NCI-H748 (cell line): ENCODE measurements around the gene DVL3.

ENCODE experiments used
- DNase-seq: peaks from one replicate; lab custom pipeline; 2025; ENCODE audit not compliant: unreplicated experiment; lab: John Stamatoyannopoulos, UW

DVL3 gene

DNA sequence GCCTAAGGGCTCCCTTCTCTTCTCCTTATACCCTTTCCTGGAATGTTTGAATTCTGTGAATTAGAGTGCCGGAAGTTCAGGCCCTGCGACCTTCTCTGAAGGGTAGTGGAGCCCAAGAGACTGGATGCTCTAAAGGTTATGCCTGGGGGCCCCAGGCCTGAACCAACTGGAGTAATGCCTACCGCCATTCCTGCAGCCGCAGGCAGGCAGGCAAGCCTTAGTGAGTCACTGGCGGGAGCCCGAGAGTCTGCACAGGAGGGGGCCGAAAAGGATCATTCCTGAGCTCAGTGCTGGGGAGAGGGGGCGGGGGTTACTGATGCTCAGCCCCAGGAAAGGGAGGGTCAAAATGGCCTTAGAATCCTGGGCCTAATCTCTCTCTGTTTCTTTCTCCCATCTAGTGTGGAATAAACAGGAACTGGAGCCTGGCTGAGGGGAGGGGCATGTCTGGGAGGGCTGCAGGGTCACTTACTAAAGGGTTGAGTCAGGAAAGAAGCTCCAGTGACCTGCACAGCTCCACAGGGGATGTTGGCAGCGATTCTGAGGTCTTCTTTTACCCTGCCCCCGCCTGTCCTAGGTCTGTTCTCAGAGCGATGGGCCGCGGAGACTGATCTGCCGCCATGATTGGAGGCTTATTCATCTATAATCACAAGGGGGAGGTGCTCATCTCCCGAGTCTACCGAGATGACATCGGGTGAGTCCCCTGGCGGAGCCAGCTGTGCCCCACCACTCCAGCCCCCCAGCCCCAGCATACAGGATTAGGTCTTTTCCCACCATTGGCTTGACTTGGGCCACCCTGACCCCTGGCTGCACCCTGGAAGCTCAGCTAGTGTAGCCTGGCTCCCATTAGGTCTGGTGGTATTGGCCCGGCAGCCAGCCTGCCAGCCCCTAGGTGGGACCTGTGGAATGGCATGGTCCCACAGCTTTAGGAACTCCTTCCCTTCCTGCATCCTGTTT, 21.5 kb downstream of the DVL3 start:
- no peak for DNase-seq

DNA sequence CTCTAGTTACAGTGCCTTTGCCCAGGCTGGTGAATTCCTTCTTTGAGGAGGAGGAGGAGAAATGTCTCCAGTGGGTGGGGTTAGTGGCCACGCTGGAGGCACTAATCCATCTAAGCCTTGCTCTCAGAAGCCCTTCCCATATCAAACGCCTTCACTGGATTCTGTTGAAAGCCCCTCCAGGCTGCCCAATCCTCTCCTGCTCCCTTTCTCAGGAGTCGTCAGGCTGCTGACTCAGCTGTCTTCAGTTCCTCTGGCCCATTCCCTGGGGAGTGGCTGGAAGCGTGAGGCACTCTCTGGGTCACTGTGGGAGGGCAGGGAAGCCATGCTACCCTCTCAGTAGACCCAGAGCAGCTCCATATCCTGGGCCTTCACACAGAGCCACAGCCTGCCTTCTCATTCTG, 22.2 kb downstream of the DVL3 start:
- no peak for DNase-seq

DNA sequence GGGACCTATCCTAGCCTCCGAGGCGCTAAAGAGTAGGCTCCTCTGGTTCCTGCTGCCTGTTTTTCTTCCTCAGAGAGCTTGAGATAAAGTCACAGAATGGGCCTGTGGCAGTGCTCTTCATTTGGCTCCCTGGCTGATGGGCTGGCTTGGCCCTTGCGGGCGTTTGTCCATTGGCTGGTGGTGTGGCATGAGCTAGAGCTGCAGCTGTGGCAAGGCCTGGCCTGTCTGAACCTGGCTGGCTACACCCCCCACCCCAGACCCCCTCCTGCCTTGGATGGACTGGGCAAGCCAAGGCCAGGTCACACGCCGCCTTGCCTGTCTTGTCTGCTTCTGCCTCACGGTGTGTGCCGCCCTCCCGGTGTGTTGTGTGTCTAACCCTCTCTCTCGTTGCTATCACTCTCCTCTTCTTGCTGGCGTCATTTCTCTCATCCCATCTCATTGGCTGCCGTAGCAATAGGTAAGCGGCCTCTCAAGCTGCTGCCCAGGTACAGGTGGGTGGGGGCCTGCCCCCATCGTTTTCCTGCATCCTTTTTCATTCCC, 22.7 kb downstream of the DVL3 start:
- DNase-seq = no peak

DNA sequence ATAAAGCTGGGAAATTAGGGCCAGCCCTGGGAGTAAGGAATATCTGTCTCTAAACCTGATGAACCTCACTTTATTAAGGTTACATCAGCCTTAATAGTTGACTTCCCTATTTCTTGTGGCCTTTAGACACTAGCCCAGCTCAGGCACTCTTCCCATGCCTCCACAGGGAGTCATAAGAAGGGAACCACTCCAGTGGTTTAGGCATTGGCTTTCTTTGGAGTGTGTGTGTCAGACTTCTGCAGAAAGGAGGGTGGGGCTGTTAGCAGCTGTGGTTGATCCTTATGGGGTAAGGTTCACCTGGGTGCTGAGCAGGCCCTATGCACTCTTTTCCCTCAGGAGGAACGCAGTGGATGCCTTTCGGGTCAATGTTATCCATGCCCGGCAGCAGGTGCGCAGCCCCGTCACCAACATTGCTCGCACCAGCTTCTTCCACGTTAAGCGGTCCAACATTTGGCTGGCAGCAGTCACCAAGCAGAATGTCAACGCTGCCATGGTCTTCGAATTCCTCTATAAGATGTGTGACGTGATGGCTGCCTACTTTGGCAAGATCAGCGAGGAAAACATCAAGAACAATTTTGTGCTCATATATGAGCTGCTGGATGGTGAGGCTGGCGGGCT, 23.5 kb downstream of the DVL3 start:
- no peak for DNase-seq

DNA sequence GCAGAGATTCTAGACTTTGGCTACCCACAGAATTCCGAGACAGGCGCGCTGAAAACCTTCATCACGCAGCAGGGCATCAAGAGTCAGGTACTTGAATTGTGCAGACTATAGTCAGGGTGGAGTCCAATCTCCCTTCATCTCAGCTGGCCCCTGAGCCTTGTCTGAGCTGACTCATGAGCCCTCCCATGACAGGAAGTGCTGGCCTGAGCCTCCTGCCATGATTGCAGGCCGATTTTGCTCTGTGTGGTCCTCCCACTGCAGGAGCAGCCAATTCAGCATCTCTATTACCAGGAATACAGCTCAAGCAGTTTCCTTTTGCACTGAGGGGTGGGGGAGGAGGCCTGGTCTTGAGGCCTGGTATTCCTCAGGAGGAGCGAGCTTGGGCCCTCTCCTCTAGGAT, 25.0 kb downstream of the DVL3 start:
- DNase-seq = no peak

DNA sequence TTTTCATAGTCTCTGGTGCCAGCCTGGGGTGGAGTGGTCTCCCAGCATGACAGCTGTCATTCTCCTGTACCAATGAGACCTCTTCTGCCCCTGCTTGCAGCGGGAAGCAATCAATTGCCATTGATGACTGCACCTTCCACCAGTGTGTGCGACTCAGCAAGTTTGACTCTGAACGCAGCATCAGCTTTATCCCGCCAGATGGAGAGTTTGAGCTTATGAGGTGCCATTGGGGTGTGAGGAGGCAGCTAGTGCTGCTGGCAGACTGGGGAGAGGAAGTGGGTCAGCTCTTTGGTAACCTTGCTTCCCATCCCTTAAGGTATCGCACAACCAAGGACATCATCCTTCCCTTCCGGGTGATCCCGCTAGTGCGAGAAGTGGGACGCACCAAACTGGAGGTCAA, 26.4 kb downstream of the DVL3 start:
- no peak for DNase-seq

DNA sequence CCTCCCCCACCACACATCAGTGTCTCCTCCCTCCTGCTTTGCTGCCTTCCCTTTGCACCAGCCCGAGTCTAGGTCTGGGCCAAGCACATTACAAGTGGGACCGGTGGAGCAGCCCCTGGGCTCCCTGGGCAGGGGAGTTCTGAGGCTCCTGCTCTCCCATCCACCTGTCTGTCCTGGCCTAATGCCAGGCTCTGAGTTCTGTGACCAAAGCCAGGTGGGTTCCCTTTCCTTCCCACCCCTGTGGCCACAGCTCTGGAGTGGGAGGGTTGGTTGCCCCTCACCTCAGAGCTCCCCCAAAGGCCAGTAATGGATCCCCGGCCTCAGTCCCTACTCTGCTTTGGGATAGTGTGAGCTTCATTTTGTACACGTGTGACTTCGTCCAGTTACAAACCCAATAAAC, 28.5 kb downstream of the DVL3 start:
- no peak for DNase-seq

DNA sequence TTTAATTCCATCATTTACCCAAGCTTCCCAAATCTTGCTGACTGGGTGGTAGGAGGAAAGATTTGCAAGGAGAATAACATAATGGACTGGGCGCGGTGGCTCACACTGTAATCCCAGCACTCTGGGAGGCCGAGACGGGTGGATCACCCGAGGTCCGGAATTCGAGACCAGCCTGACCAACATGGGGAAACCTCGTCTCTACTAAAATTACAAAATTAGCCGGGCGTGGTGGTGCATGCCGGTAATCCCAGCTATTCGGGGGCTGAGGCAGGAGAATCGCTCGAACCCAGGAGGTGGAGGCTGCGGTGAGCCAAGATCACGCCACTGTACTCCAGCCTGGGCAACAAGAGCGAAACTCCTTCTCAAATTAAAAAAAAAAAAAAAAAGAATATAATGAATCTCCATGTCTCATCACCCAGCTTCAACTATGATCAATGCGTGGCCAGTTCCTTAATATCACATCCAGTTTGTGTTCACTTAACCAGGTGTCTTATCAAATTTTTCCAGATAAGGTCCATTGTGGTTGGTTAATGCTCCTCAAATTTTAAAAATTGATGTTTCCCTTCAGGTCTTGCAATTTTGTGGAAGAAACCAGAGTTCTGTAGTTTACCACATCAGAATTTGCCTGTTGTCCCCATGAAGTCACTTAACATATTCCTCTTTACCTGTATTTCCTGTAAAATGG, 29.5 kb downstream of the DVL3 start:
- no peak for DNase-seq

DNA sequence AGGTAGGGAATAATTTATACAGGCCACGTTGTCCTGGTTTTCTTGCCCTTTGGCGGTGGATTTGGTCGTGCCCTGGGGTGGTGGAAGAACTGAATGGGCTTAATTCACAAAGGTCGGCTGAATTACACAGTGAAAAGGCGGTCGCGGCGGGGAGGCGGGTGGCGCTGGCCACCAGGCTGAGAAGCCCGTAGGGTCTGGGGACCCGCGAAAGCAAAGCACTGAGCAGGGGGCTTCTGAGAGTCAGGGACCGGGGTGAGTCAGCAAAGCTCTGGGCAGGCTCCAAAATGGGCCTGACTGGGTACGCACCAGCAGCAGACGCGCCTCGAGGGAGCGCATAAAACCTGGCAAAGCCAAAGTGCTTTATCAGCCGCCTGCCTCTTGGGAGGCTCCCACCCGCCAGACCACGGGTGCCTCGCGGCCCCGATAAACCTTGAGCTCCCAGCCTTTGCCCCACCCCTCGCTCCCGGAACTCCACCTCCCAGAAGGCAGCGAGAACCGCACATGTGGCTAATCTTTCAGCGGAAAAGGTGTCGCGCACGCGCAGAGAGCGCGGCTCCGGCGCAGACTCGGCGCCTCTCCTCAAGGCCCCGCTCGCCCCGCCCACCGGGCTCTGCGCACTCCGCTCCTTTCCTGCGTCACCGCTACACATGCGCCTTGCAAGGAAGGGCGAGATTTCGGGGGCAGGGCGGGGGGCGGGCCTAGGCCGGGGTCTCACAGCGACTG, 30.4 kb downstream of the DVL3 start:
- peak; percentile 98 for DNase-seq

DNA sequence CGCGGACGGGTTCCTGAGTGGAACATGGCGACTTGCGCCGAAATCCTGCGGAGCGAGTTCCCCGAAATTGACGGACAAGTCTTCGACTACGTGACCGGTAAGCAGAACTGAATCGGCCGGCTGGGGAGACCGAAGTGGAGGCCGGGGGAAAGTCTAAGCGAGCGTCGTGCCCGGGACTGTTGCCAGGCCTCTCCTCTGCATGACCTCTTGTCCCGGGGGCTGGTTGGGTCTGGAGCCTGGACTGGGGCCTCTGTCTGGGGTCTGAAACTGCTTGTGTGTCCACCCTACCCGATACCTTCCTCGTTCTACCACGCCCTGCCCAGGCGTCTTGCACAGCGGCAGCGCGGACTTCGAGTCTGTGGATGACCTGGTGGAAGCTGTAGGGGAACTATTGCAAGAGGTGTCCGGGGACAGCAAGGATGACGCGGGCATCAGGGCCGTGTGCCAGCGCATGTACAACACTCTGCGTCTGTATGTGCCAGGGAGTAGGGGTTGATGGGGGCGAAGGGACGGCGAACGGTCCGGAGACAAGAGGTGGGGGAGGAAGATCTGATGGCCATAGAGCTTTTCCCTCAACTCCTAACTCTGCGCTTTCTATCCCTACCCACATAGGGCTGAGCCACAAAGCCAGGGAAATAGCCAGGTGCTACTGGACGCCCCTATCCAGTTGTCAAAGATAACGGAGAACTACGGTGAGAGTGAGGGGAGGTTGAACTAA, 31.2 kb downstream of the DVL3 start, which contains the start of gene ABCF3:
Gene ABCF3, plus strand, starts transcription at position 16 of the 718 bp plus-strand sequence. Its CDS starts 9 bp downstream, at position 25.
- peak; percentile 25 for DNase-seq

DNA sequence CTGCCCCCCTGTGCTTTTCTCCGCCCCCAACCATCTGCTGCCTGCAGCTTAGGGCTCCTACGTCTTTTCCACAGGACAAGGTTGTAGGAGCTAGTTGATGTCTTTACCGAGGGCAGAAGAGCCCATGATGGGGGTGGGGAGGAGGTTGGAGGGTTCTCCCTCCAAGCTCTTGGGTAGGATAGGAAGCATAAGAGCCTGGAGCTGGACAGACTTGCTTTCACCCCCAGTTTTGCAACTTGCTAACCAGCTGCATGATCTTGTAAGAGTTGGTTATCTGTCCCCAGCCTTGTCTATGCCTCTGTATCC, 31.7 kb downstream of the DVL3 start:
- no peak for DNase-seq

DNA sequence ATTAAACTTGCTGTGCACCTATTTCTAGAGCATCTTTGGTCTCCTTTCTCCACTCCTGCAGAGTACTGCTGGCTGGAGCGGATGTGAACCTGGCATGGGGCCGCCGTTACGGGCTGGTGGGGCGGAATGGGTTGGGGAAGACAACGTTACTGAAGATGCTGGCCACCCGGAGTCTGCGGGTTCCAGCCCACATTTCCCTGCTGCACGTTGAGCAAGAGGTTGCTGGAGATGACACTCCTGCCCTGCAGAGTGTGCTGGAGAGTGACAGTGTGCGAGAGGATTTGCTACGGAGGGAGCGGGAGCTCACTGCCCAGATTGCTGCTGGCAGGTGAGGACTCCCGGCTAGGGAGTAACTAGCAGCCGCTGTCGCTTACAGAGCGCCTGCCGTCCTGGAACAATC, 32.9 kb downstream of the DVL3 start:
- DNase-seq = no peak

DNA sequence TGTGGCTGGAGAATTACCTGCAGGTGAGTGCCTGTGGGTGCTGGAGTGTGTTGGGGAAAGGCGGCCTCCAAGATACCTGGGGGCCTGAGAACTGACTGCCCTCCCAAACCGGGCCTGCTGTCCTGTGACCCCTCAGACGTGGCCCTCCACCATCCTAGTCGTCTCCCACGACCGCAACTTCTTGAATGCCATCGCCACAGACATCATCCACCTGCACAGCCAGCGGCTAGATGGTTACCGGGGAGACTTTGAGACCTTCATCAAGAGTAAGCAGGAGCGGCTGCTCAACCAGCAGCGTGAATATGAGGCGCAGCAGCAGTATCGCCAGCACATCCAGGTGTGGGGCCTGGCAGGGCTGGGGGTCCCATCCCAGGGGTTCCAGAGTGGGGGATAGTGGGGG, 34.2 kb downstream of the DVL3 start:
- no peak for DNase-seq

DNA sequence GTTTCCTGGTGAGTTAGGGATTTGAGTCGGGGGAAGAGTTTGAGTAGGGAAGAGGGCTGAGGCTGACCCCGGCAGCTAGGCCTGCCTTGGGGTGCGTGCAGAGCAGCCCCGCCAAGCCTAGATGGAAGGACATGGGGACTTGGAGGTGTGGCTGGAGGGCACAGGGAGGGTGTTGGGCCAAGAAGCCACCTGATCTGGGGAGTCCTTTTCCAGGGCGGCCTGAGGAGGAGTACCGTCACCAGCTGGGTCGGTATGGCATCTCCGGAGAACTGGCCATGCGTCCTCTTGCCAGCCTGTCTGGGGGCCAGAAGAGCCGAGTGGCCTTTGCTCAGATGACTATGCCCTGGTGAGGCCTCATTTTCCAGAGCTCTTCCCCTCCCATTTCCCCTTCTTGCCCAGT, 37.7 kb downstream of the DVL3 start:
- DNase-seq = no peak

DNA sequence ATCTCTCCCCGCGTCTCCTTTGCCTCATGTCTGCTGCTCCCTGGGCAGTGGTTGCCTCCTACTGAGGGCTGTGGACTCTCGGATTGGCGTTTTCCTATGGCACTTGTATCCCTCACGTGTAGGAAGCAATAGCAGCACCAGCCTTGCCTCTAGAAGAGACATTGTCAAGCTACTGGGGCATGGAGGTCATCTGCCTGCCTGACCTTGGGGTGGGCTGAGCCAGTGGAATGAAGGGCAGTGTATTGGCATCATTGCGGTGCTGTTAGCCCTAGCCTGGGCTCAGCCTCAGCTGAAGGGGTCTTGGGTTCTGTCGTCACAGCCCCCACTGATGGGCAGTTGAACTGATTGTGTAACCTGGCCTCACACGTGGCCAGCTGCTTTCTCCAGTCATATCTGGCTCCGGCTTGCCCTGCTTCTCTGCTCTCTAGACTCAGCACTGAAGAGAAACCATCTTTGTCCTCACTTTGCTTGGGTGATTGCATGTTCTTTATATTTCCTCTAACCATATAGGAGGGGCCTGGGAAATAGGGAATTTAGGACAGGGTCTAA, 38.9 kb downstream of the DVL3 start:
- no peak for DNase-seq

DNA sequence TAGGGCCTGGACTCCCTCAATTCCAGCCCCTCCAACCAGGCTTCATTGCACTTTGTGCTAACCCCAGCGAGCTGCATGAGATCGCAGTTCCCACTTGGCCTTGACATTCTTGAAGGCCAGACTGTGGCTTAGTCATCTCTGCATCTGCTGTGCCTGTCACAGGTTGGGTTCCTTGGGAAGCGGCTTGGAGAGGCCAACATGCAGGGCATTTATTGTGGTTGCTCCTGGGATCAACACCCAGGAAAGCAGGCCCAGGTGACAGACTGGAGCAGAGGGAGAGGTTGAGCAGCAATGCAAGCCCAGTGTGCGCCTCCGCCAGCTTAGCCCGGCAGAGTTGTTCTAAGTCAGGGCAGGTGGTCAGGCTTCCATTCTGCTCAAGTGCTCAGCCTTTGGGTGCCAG, 41.4 kb downstream of the DVL3 start:
- DNase-seq = no peak

DNA sequence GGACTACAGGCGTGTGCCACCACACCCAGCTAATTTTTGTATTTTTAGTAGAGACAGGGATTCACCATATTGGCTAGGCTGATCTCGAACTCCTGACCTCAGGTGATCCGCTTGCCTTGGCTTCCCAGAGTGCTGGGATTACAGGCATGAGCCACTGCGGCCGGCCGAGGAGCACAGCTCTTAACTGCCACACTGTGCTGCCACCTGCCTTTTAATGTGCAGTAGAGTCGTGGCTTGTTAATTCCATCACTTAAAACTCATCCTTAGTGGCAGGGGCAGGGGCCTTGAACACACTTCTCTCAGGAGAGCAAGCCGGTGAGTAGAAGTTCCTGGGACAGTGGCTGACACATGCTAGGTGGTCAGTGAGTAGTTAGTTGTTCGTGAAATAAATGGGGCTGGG, 43.3 kb downstream of the DVL3 start:
- no peak for DNase-seq

DNA sequence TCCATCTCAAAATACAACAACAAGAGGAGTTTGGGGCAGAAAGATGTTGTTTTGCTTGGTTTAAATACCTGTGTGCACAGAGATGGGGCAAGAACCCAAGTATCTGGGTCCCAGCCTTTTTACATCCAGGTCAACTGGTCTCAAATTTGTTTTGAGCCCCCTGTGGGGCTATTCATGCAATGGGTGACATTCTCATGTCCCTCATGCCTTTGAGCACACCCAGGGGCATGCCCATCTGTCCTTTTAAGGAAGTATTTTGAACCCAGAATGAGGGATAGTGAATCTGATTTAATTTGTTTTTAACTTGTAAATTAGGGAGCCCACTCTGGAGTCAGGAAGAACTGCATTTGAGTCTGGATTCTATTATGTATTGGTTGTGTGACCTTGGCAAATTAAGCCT, 45.6 kb downstream of the DVL3 start:
- DNase-seq = no peak

DNA sequence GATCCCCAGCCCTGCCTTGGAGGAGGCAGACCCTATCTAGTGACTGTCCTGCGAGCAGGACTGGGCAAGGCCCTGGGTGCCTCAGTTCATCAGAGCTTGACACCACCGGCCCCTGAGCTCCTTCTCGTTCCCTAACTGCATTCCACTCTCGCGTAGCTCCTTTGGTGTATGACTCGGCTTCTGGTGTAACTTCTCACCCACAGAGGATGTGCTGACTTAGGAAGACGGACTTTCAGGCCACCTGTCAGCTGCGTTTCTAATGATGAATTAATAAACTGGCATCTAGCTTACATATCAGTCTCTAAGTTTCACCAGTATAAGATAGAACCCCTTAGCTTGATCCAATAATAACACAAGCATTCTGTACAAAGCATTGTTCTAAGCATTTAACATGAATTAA, 48.3 kb downstream of the DVL3 start:
- no peak for DNase-seq
